WTC11 (cell line): ENCODE data around the gene MPZL3. TPM values are rescaled to one million over a fixed set of nuclear protein-coding genes. Genes with fewer than 3 reads are reported as not detected.

Experiments
- ATAC-seq: fragments of 200-7000 bp; cut with Tn5 transposase; 2 replicates; pipeline ENCODE4 v1.10.0; 2021; ENCODE audit warnings: mild to moderate bottlenecking, moderate library complexity
- CTCF ChIA-PET: fragments of 300-600 bp; sonication (Branson Sonifier 250); formaldehyde crosslinking; loops from one replicate; lab custom pipeline; 2021; ENCODE audit warnings: antibody characterized with exemption; lab: Charles Lee
- POLR2A ChIA-PET: fragments of 350-600 bp; sonication (Branson Sonifier 250); formaldehyde crosslinking; loops from one replicate; lab custom pipeline; 2021; ENCODE audit warnings: antibody characterized with exemption; lab: Charles Lee
- DNase-seq: peaks from one replicate; pipeline ENCODE4 v3.0.0; 2021; ENCODE audit warnings: low spot score
- H3K27ac Mint-ChIP-seq: 2 replicates; pipeline ENCODE4 v1.8.0; 2021; ENCODE audit warnings: mixed read lengths
- H3K27me3 Mint-ChIP-seq: 2 replicates; pipeline ENCODE4 v1.8.0; 2021; ENCODE audit warnings: low read depth, mild to moderate bottlenecking, moderate library complexity, mixed read lengths
- H3K36me3 Mint-ChIP-seq: 2 replicates; pipeline ENCODE4 v1.8.0; 2021; ENCODE audit warnings: mixed read lengths
- H3K4me1 Mint-ChIP-seq: 2 replicates; pipeline ENCODE4 v1.8.0; 2022; ENCODE audit warnings: mixed read lengths
- H3K4me3 Mint-ChIP-seq: 2 replicates; pipeline ENCODE4 v1.8.0; 2021; ENCODE audit warnings: mild to moderate bottlenecking, moderate library complexity, mixed read lengths
- H3K9me3 Mint-ChIP-seq: 2 replicates; pipeline ENCODE4 v1.8.0; 2021; ENCODE audit warnings: mixed read lengths
- CREM ChIP-seq: sonication (generic); formaldehyde crosslinking; IDR thresholded peaks from 2 replicates; pipeline ENCODE4 v1.8.1; 2022; ENCODE audit warnings: mild to moderate bottlenecking, missing genetic modification reagents, moderate library complexity
- ESRRA ChIP-seq: sonication (generic); formaldehyde crosslinking; IDR thresholded peaks from 2 replicates; pipeline ENCODE4 v1.8.1; 2022; ENCODE audit warnings: mild to moderate bottlenecking, missing genetic modification reagents, borderline replicate concordance
- FOXK1 ChIP-seq: sonication (generic); formaldehyde crosslinking; IDR thresholded peaks from 2 replicates; pipeline ENCODE4 v1.8.0; 2022; ENCODE audit warnings: mild to moderate bottlenecking, moderate library complexity, missing genetic modification reagents
- FOXP1 ChIP-seq: sonication (generic); formaldehyde crosslinking; IDR thresholded peaks from 2 replicates; pipeline ENCODE4 v1.8.0; 2022; ENCODE audit warnings: missing genetic modification reagents, mild to moderate bottlenecking, moderate library complexity, borderline replicate concordance
- GABPB1 ChIP-seq: sonication (generic); formaldehyde crosslinking; IDR thresholded peaks from 2 replicates; pipeline ENCODE4 v1.8.1; 2023; ENCODE audit warnings: mild to moderate bottlenecking, missing genetic modification reagents
- HMGA2 ChIP-seq: fragments of 250-450 bp; sonication (Bioruptor Pico); IDR thresholded peaks from 2 replicates; pipeline ENCODE4 v1.4.0; 2021; ENCODE audit warnings: mild to moderate bottlenecking, moderate library complexity
- MYBL2 ChIP-seq: sonication (generic); formaldehyde crosslinking; IDR thresholded peaks from 2 replicates; pipeline ENCODE4 v1.8.1; 2023; ENCODE audit warnings: mild to moderate bottlenecking, moderate library complexity, missing genetic modification reagents
- NFYB ChIP-seq: sonication (generic); formaldehyde crosslinking; conservative IDR thresholded peaks from 2 replicates; pipeline ENCODE4 v1.8.0; 2022; ENCODE audit warnings: low read depth, missing genetic modification reagents
- NR1H2 ChIP-seq: sonication (generic); formaldehyde crosslinking; IDR thresholded peaks from 2 replicates; pipeline ENCODE4 v1.9.0; 2021; ENCODE audit warnings: mild to moderate bottlenecking, moderate library complexity, missing genetic modification reagents
- RELA ChIP-seq: sonication (generic); formaldehyde crosslinking; IDR thresholded peaks from 2 replicates; pipeline ENCODE4 v1.8.1; 2022; ENCODE audit warnings: missing genetic modification reagents, mild to moderate bottlenecking, borderline replicate concordance
- RORB ChIP-seq: fragments of 250-450 bp; sonication (Bioruptor Pico); IDR thresholded peaks from 2 replicates; pipeline ENCODE4 v1.9.0; 2021; ENCODE audit warnings: mild to moderate bottlenecking
- SOX15 ChIP-seq: fragments of 250-450 bp; sonication (Bioruptor Pico); IDR thresholded peaks from 2 replicates; pipeline ENCODE4 v1.9.0; 2021; ENCODE audit warnings: mild to moderate bottlenecking
- TEAD4 ChIP-seq: sonication (generic); formaldehyde crosslinking; IDR thresholded peaks from 2 replicates; pipeline ENCODE4 v1.8.0; 2022; ENCODE audit warnings: mild to moderate bottlenecking, missing genetic modification reagents
- ZNF138 ChIP-seq: sonication (generic); formaldehyde crosslinking; conservative IDR thresholded peaks from 2 replicates; pipeline ENCODE4 v1.8.1; 2022; ENCODE audit warnings: mild to moderate bottlenecking, moderate library complexity, missing genetic modification reagents
- total RNA-seq: library from RNA; stranded (reverse); gene quantifications from 3 replicates; pipeline ENCODE4 v1.2.3, GENCODE V29; 2021
- TF ChIP-seq, protein P1 (sequence below): sonication (generic); formaldehyde crosslinking; IDR thresholded peaks from 2 replicates; pipeline ENCODE4 v1.8.0; 2022; ENCODE audit warnings: missing genetic modification reagents
- TF ChIP-seq, protein P2 (sequence below): sonication (generic); formaldehyde crosslinking; IDR thresholded peaks from 2 replicates; pipeline ENCODE4 v1.8.1; 2022; ENCODE audit warnings: missing genetic modification reagents, borderline replicate concordance
- TF ChIP-seq, protein P3 (sequence below): sonication (generic); formaldehyde crosslinking; IDR thresholded peaks from 2 replicates; pipeline ENCODE4 v1.8.0; 2022; ENCODE audit warnings: mild to moderate bottlenecking, missing genetic modification reagents
- TF ChIP-seq, protein P4 (sequence below): fragments of 250-450 bp; sonication (Bioruptor Pico); IDR thresholded peaks from 2 replicates; pipeline ENCODE4 v1.9.0; 2021; ENCODE audit warnings: mild to moderate bottlenecking, borderline replicate concordance
- TF ChIP-seq, protein P5 (sequence below): sonication (generic); formaldehyde crosslinking; IDR thresholded peaks from 2 replicates; pipeline ENCODE4 v1.8.0; 2022; ENCODE audit warnings: mild to moderate bottlenecking, missing genetic modification reagents

MPZL3 gene
- total RNA-seq, 1 experiment from 2014 or later, result 2.1 TPM

DNA sequence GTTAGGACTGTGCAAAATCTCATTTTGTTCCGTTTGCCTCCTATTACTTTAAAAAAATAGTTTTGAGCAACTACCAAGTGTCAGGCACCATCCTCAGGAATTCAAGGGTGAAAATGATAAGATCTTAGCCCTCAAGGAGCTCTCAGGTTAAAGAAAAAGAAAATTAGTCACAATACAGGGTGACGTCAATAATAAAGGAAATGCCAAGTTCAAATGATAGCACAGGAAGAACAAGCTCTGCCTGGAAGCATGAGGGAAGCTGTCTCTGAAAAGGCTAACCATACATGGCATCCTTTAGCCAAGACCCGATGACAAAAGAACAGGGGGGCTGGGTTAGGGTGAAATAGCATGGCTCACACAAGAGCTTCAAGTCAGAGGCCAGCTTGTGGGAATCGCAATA, 23.0 kb upstream of the MPZL3 start:
- peaks cover 54% of the 10 kb centered on the region for H3K27me3 Mint-ChIP-seq
- no peak overlapping the region for H3K4me3 Mint-ChIP-seq
- ChIA-PET POLR2A (no interaction called here), CTCF (no interaction called here)
- H3K4me1 Mint-ChIP-seq, result peaks cover 2% of the 10 kb centered on the region; the same call in 1 of the 2 replicates
- ATAC-seq (no peak), DNase-seq (no peak)
- H3K9me3 Mint-ChIP-seq, result no peaks in the 10 kb centered on the region
- TF ChIP-seq MYBL2 (CRISPR knock-in tag), result no peak
- no peak for TF ChIP-seq FOXP1 (CRISPR knock-in tag)
- TF ChIP-seq CREM (CRISPR knock-in tag), result no peak
- no peak for TF ChIP-seq SOX15
- TF ChIP-seq NFYB (CRISPR knock-in tag), result no peak
- TF ChIP-seq GABPB1 (CRISPR knock-in tag), result no peak
- TF ChIP-seq, protein P1, sequence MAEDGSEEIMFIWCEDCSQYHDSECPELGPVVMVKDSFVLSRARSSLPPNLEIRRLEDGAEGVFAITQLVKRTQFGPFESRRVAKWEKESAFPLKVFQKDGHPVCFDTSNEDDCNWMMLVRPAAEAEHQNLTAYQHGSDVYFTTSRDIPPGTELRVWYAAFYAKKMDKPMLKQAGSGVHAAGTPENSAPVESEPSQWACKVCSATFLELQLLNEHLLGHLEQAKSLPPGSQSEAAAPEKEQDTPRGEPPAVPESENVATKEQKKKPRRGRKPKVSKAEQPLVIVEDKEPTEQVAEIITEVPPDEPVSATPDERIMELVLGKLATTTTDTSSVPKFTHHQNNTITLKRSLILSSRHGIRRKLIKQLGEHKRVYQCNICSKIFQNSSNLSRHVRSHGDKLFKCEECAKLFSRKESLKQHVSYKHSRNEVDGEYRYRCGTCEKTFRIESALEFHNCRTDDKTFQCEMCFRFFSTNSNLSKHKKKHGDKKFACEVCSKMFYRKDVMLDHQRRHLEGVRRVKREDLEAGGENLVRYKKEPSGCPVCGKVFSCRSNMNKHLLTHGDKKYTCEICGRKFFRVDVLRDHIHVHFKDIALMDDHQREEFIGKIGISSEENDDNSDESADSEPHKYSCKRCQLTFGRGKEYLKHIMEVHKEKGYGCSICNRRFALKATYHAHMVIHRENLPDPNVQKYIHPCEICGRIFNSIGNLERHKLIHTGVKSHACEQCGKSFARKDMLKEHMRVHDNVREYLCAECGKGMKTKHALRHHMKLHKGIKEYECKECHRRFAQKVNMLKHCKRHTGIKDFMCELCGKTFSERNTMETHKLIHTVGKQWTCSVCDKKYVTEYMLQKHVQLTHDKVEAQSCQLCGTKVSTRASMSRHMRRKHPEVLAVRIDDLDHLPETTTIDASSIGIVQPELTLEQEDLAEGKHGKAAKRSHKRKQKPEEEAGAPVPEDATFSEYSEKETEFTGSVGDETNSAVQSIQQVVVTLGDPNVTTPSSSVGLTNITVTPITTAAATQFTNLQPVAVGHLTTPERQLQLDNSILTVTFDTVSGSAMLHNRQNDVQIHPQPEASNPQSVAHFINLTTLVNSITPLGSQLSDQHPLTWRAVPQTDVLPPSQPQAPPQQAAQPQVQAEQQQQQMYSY (CRISPR knock-in tag), result no peak
- no peak for TF ChIP-seq RELA (CRISPR knock-in tag)
- no peak for TF ChIP-seq ESRRA (CRISPR knock-in tag)
- no peak for TF ChIP-seq RORB (CRISPR knock-in tag)
- TF ChIP-seq, protein P2, sequence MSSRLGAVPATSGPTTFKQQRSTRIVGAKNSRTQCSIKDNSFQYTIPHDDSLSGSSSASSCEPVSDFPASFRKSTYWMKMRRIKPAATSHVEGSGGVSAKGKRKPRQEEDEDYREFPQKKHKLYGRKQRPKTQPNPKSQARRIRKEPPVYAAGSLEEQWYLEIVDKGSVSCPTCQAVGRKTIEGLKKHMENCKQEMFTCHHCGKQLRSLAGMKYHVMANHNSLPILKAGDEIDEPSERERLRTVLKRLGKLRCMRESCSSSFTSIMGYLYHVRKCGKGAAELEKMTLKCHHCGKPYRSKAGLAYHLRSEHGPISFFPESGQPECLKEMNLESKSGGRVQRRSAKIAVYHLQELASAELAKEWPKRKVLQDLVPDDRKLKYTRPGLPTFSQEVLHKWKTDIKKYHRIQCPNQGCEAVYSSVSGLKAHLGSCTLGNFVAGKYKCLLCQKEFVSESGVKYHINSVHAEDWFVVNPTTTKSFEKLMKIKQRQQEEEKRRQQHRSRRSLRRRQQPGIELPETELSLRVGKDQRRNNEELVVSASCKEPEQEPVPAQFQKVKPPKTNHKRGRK (CRISPR knock-in tag), result no peak
- no peak for TF ChIP-seq NR1H2 (CRISPR knock-in tag)
- TF ChIP-seq, protein P3, sequence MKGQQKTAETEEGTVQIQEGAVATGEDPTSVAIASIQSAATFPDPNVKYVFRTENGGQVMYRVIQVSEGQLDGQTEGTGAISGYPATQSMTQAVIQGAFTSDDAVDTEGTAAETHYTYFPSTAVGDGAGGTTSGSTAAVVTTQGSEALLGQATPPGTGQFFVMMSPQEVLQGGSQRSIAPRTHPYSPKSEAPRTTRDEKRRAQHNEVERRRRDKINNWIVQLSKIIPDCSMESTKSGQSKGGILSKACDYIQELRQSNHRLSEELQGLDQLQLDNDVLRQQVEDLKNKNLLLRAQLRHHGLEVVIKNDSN (CRISPR knock-in tag), result no peak
- no peak for TF ChIP-seq TEAD4
- TF ChIP-seq HMGA2 (CRISPR knock-in tag), result no peak
- no peak for TF ChIP-seq ZNF138 (CRISPR knock-in tag)
- TF ChIP-seq, protein P4, sequence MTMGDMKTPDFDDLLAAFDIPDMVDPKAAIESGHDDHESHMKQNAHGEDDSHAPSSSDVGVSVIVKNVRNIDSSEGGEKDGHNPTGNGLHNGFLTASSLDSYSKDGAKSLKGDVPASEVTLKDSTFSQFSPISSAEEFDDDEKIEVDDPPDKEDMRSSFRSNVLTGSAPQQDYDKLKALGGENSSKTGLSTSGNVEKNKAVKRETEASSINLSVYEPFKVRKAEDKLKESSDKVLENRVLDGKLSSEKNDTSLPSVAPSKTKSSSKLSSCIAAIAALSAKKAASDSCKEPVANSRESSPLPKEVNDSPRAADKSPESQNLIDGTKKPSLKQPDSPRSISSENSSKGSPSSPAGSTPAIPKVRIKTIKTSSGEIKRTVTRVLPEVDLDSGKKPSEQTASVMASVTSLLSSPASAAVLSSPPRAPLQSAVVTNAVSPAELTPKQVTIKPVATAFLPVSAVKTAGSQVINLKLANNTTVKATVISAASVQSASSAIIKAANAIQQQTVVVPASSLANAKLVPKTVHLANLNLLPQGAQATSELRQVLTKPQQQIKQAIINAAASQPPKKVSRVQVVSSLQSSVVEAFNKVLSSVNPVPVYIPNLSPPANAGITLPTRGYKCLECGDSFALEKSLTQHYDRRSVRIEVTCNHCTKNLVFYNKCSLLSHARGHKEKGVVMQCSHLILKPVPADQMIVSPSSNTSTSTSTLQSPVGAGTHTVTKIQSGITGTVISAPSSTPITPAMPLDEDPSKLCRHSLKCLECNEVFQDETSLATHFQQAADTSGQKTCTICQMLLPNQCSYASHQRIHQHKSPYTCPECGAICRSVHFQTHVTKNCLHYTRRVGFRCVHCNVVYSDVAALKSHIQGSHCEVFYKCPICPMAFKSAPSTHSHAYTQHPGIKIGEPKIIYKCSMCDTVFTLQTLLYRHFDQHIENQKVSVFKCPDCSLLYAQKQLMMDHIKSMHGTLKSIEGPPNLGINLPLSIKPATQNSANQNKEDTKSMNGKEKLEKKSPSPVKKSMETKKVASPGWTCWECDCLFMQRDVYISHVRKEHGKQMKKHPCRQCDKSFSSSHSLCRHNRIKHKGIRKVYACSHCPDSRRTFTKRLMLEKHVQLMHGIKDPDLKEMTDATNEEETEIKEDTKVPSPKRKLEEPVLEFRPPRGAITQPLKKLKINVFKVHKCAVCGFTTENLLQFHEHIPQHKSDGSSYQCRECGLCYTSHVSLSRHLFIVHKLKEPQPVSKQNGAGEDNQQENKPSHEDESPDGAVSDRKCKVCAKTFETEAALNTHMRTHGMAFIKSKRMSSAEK (CRISPR knock-in tag), result no peak
- no peaks in the 10 kb centered on the region for H3K36me3 Mint-ChIP-seq
- no peak overlapping the region for H3K27ac Mint-ChIP-seq

DNA sequence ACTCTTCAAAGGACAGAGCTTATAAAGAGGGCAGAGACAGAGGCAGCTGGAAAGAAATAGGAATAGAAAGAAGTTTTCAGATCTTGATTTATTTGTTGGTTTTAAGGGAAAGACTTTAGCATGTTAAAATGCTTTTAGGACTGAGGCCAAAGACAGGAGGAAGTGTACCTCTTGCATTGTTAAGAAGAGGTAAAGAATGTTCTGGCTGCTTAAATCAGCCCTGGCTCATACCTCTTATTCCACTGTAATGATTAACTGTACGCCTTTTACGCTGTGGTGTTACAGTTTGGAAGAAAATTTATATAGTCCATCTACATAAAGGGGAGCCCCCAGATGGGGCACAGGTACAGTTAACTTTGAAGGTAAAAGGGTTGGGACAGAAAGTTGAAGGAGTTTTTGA, 22.0 kb upstream of the MPZL3 start:
- no peaks in the 10 kb centered on the region for H3K9me3 Mint-ChIP-seq
- peaks cover 2% of the 10 kb centered on the region; the same call in 1 of the 2 replicates for H3K4me1 Mint-ChIP-seq
- H3K36me3 Mint-ChIP-seq, result no peaks in the 10 kb centered on the region
- H3K27ac Mint-ChIP-seq, result no peak overlapping the region
- ATAC-seq (no peak), DNase-seq (no peak)
- peaks cover 64% of the 10 kb centered on the region for H3K27me3 Mint-ChIP-seq
- no peak overlapping the region for H3K4me3 Mint-ChIP-seq
- CTCF ChIA-PET, result no interaction called here
- POLR2A ChIA-PET, result no interaction called here
- TF ChIP-seq, protein P5, sequence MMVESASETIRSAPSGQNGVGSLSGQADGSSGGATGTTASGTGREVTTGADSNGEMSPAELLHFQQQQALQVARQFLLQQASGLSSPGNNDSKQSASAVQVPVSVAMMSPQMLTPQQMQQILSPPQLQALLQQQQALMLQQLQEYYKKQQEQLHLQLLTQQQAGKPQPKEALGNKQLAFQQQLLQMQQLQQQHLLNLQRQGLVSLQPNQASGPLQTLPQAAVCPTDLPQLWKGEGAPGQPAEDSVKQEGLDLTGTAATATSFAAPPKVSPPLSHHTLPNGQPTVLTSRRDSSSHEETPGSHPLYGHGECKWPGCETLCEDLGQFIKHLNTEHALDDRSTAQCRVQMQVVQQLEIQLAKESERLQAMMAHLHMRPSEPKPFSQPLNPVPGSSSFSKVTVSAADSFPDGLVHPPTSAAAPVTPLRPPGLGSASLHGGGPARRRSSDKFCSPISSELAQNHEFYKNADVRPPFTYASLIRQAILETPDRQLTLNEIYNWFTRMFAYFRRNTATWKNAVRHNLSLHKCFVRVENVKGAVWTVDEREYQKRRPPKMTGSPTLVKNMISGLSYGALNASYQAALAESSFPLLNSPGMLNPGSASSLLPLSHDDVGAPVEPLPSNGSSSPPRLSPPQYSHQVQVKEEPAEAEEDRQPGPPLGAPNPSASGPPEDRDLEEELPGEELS (CRISPR knock-in tag), result no peak
- TF ChIP-seq, protein P1 (CRISPR knock-in tag), result no peak
- no peak for TF ChIP-seq FOXK1
